ENCODE measurements around the gene GPR162.

The GPR162 gene

DNA sequence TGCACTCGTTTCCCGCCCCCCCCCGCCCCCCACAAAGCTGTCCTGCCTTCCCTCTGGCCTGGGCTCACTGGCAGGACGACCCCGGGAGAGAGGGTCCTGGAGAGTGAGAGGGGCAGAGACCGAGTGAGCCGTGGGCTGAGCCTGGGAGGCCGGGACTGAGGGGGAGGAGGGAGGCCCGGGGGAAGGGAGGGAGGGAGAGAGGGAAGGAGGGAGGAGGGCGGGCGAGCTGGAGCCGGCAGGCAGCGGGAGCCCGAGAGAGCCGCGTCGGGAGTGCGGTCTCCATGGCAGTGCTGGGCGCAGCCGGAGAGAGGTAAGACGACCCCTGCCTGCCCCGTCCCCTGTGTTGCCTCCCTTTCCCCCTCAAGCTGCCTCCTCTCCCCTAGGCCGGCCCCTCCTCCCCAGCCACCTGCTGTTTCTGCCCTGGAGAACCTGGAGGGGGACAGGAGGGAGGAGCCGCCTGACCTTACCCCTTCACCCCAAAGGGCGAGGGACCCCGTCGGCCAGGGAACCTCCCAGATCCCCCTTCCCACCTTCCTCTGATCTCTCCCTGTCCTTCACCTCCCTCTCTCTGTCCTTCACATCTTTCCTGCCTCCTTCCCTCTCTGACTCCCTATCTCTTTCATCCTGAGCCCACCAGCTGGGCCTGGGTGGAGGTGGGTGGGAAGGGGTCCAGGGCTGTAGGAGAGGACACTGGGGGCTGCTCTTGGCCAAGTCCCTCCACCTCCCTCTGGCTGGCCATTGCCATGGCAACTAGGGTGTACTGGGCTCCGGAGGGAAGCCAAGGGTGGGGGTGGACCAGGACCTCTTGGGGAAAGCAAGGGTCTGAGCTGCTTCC lies at the start of gene GPR162:
Gene GPR162, plus strand, starts transcription at position 231 of the 835 bp plus-strand sequence. CDS start 2,078 bp downstream, outside the sequence.
- peak; percentile 34 for DNase-seq

- DNase-seq: no peak
These were observed 49.3 kb upstream of the GPR162 start, which contains the start of gene LAG3 for GRCh38 chr12:6772331-6772695. Gene LAG3 (plus strand): TSS chr12:6772520. CDS start chr12:6772853, 333 bp downstream.

DNA sequence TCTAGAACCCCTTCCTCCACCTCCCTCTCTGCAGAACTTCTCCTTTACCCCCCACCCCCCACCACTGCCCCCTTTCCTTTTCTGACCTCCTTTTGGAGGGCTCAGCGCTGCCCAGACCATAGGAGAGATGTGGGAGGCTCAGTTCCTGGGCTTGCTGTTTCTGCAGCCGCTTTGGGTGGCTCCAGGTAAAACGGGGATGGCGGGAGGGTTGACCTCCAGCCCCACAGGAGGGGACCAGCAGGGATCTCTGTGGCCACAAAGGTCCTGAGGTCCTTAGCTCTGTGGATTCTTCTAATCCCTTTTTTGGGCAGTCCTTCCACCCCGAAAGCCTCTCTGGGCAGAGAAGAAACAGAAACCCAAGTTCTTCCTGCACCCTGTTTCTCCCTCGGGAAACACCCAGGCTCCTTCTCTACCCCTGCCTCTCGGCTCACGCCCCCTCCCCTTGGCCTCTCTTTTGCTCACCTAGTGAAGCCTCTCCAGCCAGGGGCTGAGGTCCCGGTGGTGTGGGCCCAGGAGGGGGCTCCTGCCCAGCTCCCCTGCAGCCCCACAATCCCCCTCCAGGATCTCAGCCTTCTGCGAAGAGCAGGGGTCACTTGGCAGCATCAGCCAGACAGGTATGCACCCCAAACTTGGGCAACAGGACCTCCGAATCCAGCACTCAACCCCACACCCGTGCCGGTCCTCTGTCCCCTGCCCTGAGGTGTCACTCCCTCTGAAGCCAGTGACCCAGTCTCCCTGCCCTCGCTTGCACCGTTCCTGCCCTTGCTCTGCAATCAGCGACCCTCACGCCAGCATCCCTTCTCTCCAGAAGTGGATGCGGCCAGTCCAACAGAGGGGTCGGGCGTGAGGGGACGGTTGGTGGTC lies 48.7 kb upstream of the GPR162 start:
- DNase-seq: no peak

GRCh38 chr12:6773590-6774351 lies 47.9 kb upstream of the GPR162 start:
- no peak for DNase-seq

DNA sequence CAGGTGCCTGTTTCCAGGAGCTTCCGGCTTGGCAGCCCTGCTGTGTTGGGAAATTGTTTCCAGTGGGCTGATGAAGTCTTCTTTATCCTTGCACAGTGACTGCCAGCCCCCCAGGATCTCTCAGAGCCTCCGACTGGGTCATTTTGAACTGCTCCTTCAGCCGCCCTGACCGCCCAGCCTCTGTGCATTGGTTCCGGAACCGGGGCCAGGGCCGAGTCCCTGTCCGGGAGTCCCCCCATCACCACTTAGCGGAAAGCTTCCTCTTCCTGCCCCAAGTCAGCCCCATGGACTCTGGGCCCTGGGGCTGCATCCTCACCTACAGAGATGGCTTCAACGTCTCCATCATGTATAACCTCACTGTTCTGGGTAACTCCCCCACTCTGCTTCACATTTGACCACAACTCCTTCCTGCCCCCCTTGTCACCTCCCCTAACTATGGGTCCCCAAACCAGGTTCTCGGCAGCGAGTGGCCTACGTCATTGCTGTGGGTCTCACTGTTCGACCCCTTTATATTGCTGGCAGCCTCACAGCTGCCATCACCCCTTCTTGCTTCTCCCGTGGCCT lies 47.0 kb upstream of the GPR162 start:
- DNase-seq: no peak

GRCh38 chr12:6775185-6776174 lies 46.1 kb upstream of the GPR162 start:
- no peak for DNase-seq

GRCh38 chr12:6777386-6777785 lies 44.2 kb upstream of the GPR162 start:
- DNase-seq: no peak

GRCh38 chr12:6778217-6778573 lies 43.4 kb upstream of the GPR162 start:
- no peak for DNase-seq

GRCh38 chr12:6778574-6779550 lies 42.8 kb upstream of the GPR162 start:
- DNase-seq: peak; percentile 88

DNA sequence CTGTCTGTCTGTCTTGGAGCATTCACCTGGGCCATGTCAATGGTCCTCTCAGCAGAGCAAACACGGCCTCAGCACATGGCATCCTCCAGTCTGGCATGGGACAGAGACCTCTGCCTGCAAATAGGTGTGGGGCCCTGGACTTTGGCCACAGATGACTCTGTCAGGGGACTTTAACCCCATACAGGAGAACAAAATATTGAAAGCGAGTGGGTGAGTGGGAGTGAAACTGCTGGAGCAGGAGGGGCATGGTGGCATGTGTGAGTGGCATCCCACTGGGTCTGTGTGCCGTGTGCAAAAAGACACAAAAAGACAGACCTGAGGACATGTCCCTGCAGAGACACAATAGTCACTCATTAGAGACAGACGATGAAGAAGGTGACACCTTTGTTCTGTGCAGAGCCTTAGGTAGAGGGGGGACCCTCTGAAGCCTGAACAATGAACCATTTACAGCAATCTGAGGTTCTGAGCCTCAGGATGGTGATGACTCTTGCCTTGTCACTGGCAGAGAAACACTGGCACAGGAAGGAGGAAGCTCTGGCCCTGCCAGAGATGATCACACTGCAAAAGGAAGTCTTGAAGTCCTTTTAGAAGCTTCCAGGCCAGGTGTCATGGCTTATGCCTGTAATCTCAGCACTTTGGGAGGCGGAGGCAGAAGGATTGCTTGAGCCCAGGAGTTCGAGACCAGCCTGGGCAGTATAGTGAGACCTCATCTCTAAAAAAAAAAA lies 41.8 kb upstream of the GPR162 start:
- no peak for DNase-seq

DNA sequence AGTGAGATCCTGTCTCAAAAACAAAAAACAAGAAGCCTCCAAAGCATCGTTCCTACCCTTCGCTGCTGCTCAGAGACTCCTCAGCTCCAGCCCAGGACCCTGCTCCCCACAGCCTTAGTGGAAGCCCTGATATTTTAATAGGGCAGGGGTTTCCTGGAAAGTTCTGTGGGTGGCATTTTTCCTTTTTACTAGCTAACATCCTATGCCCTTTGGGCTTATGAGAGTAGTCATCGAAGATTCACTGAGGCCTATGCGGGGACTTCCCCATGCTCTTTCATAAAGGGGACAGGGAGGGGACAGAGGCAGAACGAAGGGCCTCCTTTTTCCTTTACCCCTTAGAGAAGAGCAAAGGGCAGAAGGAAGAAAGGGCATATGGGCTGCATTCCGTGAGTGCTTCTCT lies 41.0 kb upstream of the GPR162 start:
- no peak for DNase-seq

GRCh38 chr12:6782119-6782518 lies 39.5 kb upstream of the GPR162 start:
- DNase-seq: no peak

GRCh38 chr12:6782850-6783566 lies 38.6 kb upstream of the GPR162 start:
- DNase-seq: no peak

- DNase-seq: no peak
These were observed 37.8 kb upstream of the GPR162 start for GRCh38 chr12:6783828-6784227.

- DNase-seq: peak; percentile 30
These were observed 37.3 kb upstream of the GPR162 start for GRCh38 chr12:6784296-6784695.

DNA sequence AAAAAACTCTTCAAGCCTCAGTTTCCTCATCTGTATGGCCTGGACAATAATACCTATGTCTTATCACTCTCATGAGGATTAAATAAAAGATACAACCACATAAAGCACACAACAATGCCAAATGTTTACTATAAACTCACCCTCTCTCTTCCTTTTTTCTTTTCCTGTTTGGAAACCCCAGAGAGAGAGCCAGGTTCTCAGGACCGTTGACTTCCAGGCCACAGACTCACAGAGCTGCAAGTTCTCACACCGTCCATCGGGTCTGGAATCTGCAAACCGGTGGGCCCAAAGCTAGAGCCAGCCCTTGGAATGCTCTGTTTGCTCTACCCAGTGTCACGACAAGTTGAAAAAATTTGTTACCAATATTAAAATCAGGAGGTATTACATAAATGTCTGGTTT lies 36.9 kb upstream of the GPR162 start:
- DNase-seq: no peak

- DNase-seq: no peak
These were observed 35.1 kb upstream of the GPR162 start for GRCh38 chr12:6786416-6787094.

GRCh38 chr12:6787309-6787708 lies 34.3 kb upstream of the GPR162 start:
- DNase-seq: no peak
